Suprapubic skin (tissue), 3 donors: ENCODE data around the gene CDH4.

Experiments used
- EP300 ChIP-seq: sonication (generic); formaldehyde crosslinking; IDR thresholded peaks from one replicate; pipeline ENCODE4 v1.6.1; 2017; ENCODE audit warnings: antibody characterized with exemption
- POLR2A ChIP-seq, 2 donors: fragments of 450-650 bp; IDR thresholded peaks; one replicate each; pipeline ENCODE4 v1.6.1; 2017; ENCODE audit warnings: antibody characterized with exemption in 2 of 2, mild to moderate bottlenecking in 2 of 2, moderate library complexity in 2 of 2
- TF ChIP-seq, protein P1 (sequence below), 2 donors: fragments of 200-600 bp in 1 of 2; fragments of 450-650 bp in 1 of 2; sonication (generic) in 1 of 2; IDR thresholded peaks; one replicate each; pipeline ENCODE4 v1.5.1; 2016 to 2019; ENCODE audit warnings: antibody characterized with exemption in 2 of 2, mild to moderate bottlenecking in 1 of 2, moderate library complexity in 1 of 2

DNA sequence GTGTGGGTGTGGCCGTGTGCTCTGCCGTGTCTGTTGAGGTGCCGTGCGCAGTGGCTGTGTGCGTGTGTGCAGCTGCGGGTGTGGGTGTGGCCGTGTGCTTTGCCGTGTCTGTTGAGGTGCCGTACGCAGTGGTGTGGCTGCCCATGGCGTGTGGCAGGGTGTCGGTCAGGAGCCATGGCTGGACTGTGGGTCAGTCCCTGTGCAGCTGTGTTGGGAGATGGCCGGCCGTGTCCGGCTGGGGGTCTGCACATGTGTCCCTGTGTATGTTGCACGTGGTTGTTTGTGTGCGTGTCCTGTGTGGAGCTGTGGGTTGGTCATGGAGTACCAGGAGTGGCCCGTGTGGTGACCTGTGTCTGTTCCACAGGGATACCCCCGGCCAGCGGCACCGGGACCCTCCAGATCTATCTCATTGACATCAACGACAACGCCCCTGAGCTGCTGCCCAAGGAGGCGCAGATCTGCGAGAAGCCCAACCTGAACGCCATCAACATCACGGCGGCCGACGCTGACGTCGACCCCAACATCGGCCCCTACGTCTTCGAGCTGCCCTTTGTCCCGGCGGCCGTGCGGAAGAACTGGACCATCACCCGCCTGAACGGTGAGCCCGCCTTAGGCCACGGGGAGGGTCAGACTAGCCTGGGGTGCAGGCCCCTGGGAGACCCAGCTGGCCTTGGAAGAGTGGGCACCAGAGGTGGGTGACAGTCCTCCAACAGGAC is 675.9 kb downstream of the CDH4 start:
- no peak for TF ChIP-seq EP300
- TF ChIP-seq, protein P1, sequence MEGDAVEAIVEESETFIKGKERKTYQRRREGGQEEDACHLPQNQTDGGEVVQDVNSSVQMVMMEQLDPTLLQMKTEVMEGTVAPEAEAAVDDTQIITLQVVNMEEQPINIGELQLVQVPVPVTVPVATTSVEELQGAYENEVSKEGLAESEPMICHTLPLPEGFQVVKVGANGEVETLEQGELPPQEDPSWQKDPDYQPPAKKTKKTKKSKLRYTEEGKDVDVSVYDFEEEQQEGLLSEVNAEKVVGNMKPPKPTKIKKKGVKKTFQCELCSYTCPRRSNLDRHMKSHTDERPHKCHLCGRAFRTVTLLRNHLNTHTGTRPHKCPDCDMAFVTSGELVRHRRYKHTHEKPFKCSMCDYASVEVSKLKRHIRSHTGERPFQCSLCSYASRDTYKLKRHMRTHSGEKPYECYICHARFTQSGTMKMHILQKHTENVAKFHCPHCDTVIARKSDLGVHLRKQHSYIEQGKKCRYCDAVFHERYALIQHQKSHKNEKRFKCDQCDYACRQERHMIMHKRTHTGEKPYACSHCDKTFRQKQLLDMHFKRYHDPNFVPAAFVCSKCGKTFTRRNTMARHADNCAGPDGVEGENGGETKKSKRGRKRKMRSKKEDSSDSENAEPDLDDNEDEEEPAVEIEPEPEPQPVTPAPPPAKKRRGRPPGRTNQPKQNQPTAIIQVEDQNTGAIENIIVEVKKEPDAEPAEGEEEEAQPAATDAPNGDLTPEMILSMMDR (IDR thresholded peaks at IDR 0.05): no peak
- no peak for TF ChIP-seq POLR2A (IDR thresholded peaks at IDR 0.05)
